GM13977 (cell line): ENCODE results near the gene CCL25.

Experiments
- DNase-seq: peaks from one replicate; pipeline ENCODE4 v3.0.0; 2012; ENCODE audit warnings: low spot score
- CTCF ChIP-seq: IDR thresholded peaks from 2 replicates; pipeline ENCODE4 v1.5.1; 2012; ENCODE audit warnings: mild to moderate bottlenecking, control low read depth; ENCODE audit not compliant: insufficient read depth; ENCODE audit errors: extremely low read depth, missing control alignments
- in situ Hi-C: fragments of 300-500 bp; cut with MboI; formaldehyde crosslinking; loops from one replicate; pipeline ENCODE4 v1.12.0; 2022; ENCODE audit warnings: low sequenced_read_pairs, low pct_unique_long_range_greater_than_20kb, mixed read lengths, inconsistent platforms; ENCODE audit not compliant: unreplicated experiment

CCL25 gene

GRCh38 chr19:8075158-8076074, 22.9 kb downstream of the CCL25 start:
- TF ChIP-seq CTCF = no peak
- in situ Hi-C loops = no loop called here
- no peak for DNase-seq

DNA sequence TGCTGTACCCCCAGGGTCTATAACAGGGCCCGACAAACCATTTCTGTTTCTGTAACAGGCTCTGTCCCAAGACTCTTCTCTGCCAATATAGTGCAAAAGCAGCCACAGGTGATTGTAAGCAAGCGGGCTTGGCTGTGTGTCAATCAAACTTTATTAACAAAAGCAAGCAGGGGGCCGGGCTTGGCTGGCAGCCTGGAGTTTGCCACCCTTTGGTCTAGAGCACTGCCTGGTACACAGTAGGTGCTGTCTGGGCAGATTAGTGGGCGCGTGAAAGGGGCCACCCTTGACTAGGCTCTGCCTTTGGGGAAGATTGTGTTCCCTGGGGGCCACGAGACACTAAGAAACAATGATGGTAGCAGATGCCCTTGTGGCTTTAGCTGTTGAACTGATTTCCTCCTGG, 27.4 kb downstream of the CCL25 start:
- no peak for DNase-seq
- no peak for TF ChIP-seq CTCF
- in situ Hi-C loops = no loop called here

DNA sequence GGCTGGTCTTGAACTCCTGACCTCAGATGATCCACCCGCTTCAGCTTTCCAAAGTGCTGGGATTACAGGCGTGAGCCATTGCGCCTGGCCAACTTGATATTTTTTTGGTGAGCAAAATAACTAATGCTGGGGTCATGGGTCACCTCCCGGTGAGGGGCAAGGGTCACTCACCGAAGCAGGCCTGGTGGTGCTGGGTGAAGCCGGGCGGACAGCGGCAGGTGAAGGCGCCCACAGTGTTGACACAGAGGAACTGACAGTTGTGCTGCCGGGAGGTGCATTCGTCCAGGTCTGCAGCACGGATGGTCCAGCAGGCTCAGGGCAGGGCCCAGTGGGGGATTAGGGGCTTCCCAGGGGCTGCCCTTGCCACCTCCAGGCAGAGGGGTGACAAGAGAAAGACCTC, 28.3 kb downstream of the CCL25 start:
- DNase-seq = no peak
- in situ Hi-C loops = no loop called here
- TF ChIP-seq CTCF = no peak

- in situ Hi-C loops = no loop called here
- no peak for TF ChIP-seq CTCF
- DNase-seq = no peak
Measured at GRCh38 chr19:8081569-8082550, 29.3 kb downstream of the CCL25 start.

GRCh38 chr19:8083141-8083540, 30.6 kb downstream of the CCL25 start:
- no peak for TF ChIP-seq CTCF
- in situ Hi-C loops = no loop called here
- DNase-seq = no peak

DNA sequence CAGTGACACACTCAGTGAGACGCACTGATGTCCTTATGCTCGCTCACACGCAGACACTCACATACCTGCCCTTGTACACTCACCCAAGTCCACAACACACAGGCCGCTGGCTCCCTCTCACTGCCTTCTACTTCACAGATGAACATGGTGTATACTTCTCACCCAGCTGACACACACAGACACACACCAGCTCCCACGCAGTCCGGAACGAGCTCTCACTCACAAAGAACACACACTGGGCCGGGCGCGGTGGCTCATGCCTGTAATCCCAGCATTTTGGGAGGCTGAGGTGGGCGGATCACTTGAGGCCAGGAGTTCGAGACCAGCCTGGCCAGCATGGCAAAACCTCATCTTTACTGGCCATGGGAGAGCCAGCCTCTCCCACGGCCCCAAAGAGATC, 31.6 kb downstream of the CCL25 start:
- no peak for TF ChIP-seq CTCF
- no peak for DNase-seq
- in situ Hi-C loops = no loop called here
